GM12878 (cell line): ENCODE data around the gene F7. TPM values are rescaled to one million over a fixed set of nuclear protein-coding genes. Genes with fewer than 3 reads are reported as not detected.

Experiments
- ATAC-seq: fragments of 200-7000 bp; cut with Tn5 transposase; 3 replicates; pipeline ENCODE4 v1.9.1; 2020; ENCODE audit warnings: mild to moderate bottlenecking, moderate library complexity
- BruUV-seq: library from RNA; stranded (reverse); fragments of 400-500 nt; replicated peaks from 2 replicates; lab custom pipeline; 2021; lab: Mats Ljungman, UMichigan
- CTCF ChIA-PET: fragments of 300-600 bp; sonication (Branson Sonifier 250); formaldehyde crosslinking; extraction: SDS; loops from one replicate; lab custom pipeline; 2021; ENCODE audit warnings: inconsistent platforms; lab: Yijun Ruan, JAX
- POLR2A ChIA-PET: fragments of 350-600 bp; formaldehyde crosslinking; extraction: SDS; loops from one replicate; lab custom pipeline; 2021; ENCODE audit warnings: inconsistent platforms; lab: Charles Lee
- RAD21 ChIA-PET: fragments of 300-600 bp; sonication (Branson Sonifier 250); formaldehyde crosslinking; loops from one replicate; lab custom pipeline; 2023; ENCODE audit warnings: antibody characterized with exemption; ENCODE audit not compliant: unreplicated experiment; lab: Charles Lee
- SMC1A ChIA-PET: fragments of 300-600 bp; sonication (Branson Sonifier 250); formaldehyde crosslinking; loops from one replicate; lab custom pipeline; 2023; ENCODE audit not compliant: unreplicated experiment, uncharacterized antibody; lab: Charles Lee
- DNase-seq: peaks from one replicate; pipeline ENCODE4 v3.0.0-alpha.2; 2011; ENCODE audit warnings: low read depth, low spot score
- FAIRE-seq: peaks from 3 replicates; lab custom pipeline; 2011; peaks lifted over from hg19 to GRCh38; lab: Jason Lieb, UNC
- H2AFZ ChIP-seq: 2 replicates; pipeline ENCODE4 v1.6.0; 2011; ENCODE audit warnings: low read depth, low read length, control low read depth; ENCODE audit not compliant: control insufficient read depth
- H3K27ac ChIP-seq: 2 replicates; pipeline ENCODE4 v1.5.1; 2011; ENCODE audit warnings: control low read depth; ENCODE audit not compliant: control insufficient read depth, insufficient read depth
- H3K27me3 ChIP-seq, 2 experiments: replicated peaks in 1 of 2; 2 replicates each; pipeline versions ENCODE4 v1.6.0 to v1.6.1; 2011; ENCODE audit warnings: low read length in 1 of 2; ENCODE audit not compliant: control insufficient read depth in 2 of 2, insufficient read depth in 2 of 2
- H3K36me3 ChIP-seq, 2 experiments: 2 replicates each; pipeline ENCODE4 v1.5.1; 2011; ENCODE audit warnings: low read length in 1 of 2; ENCODE audit not compliant: control insufficient read depth in 2 of 2, insufficient read depth in 2 of 2
- H3K4me1 ChIP-seq: 2 replicates; pipeline ENCODE4 v1.6.1; 2011; ENCODE audit warnings: mild to moderate bottlenecking, low read length, moderate library complexity, mixed read lengths; ENCODE audit not compliant: control insufficient read depth, insufficient read depth
- H3K4me2 ChIP-seq: 2 replicates; pipeline ENCODE4 v1.6.0; 2011; ENCODE audit warnings: control low read depth; ENCODE audit not compliant: control insufficient read depth, insufficient read depth
- H3K4me3 ChIP-seq: fragments of 200-600 bp; sonication (generic); 2 replicates; pipeline ENCODE4 v1.5.1; 2016
- H3K79me2 ChIP-seq: 2 replicates; pipeline ENCODE4 v1.6.0; 2011; ENCODE audit warnings: low read length; ENCODE audit not compliant: control insufficient read depth, insufficient read depth
- H3K9ac ChIP-seq: 2 replicates; pipeline ENCODE4 v1.8.0; 2011; ENCODE audit warnings: low read length, control low read depth, mixed read lengths; ENCODE audit not compliant: control insufficient read depth, insufficient read depth
- H3K9me3 ChIP-seq: replicated peaks from 3 replicates; pipeline ENCODE4 v1.5.1; 2011; ENCODE audit warnings: mild to moderate bottlenecking, low read length; ENCODE audit not compliant: control insufficient read depth, insufficient read depth
- H4K20me1 ChIP-seq: 2 replicates; pipeline ENCODE4 v1.6.0; 2011; ENCODE audit not compliant: control insufficient read depth, insufficient read depth
- CBX3 ChIP-seq: fragments of 200-600 bp; sonication (generic); IDR thresholded peaks from 2 replicates; pipeline ENCODE4 v1.6.1; 2016; ENCODE audit warnings: low read depth, borderline replicate concordance
- MAX ChIP-seq: IDR thresholded peaks from 2 replicates; pipeline ENCODE4 v1.6.1; 2012; ENCODE audit warnings: low read depth, low read length, improper control_type of control experiment
- MEF2B ChIP-seq: fragments of 450-650 bp; IDR thresholded peaks from 2 replicates; pipeline ENCODE4 v1.6.1; 2018; ENCODE audit warnings: mild to moderate bottlenecking, moderate library complexity; ENCODE audit not compliant: partially characterized antibody, poor library complexity, severe bottlenecking
- MTA2 ChIP-seq: fragments of 450-650 bp; IDR thresholded peaks from 2 replicates; pipeline ENCODE4 v1.6.1; 2016; ENCODE audit warnings: low read depth, mild to moderate bottlenecking, moderate library complexity
- NFIC ChIP-seq: IDR thresholded peaks from 2 replicates; pipeline ENCODE4 v1.6.1; 2012; ENCODE audit warnings: low read depth, mild to moderate bottlenecking, inconsistent platforms, low read length, moderate library complexity
- POLR2AphosphoS5 ChIP-seq: IDR thresholded peaks from 2 replicates; pipeline ENCODE4 v1.6.1; 2011; ENCODE audit warnings: mild to moderate bottlenecking, low read length, inconsistent platforms
- PRDM15 ChIP-seq: fragments of 450-650 bp; formaldehyde crosslinking; IDR thresholded peaks from 2 replicates; pipeline ENCODE4 v1.4.0; 2020; ENCODE audit warnings: mild to moderate bottlenecking, moderate library complexity
- SREBF1 ChIP-seq: IDR thresholded peaks from 2 replicates; pipeline ENCODE4 v1.6.1; 2012; ENCODE audit warnings: mild to moderate bottlenecking, low read length
- SUPT20H ChIP-seq: IDR thresholded peaks from 2 replicates; pipeline ENCODE4 v1.6.1; 2011; ENCODE audit warnings: low read depth, mild to moderate bottlenecking, low read length, moderate library complexity, borderline replicate concordance; ENCODE audit not compliant: control insufficient read depth
- ZBTB11 ChIP-seq: fragments of 450-650 bp; formaldehyde crosslinking; IDR thresholded peaks from 2 replicates; pipeline ENCODE4 v1.5.0; 2022; ENCODE audit warnings: mild to moderate bottlenecking, missing genetic modification characterization
- ZNF384 ChIP-seq: IDR thresholded peaks from 2 replicates; pipeline ENCODE4 v1.6.1; 2012; ENCODE audit warnings: low read depth, mild to moderate bottlenecking, low read length, improper control_type of control experiment, borderline replicate concordance
- ZNF622 ChIP-seq: fragments of 450-650 bp; IDR thresholded peaks from 2 replicates; pipeline ENCODE4 v1.6.1; 2017; ENCODE audit warnings: mild to moderate bottlenecking, inconsistent platforms
- ZZZ3 ChIP-seq: IDR thresholded peaks from 2 replicates; pipeline ENCODE4 v1.6.1; 2011; ENCODE audit warnings: low read depth; ENCODE audit not compliant: control insufficient read depth, insufficient read length
- WGBS: methylation state at CpG from one replicate; pipeline ENCODE4 v1.1.6; 2016; ENCODE audit warnings: low lambda C conversion rate; ENCODE audit not compliant: insufficient replicate concordance, insufficient coverage; ENCODE audit errors: missing lambda C conversion rate; 5-methylcytosine and 5-hydroxymethylcytosine counted together
- in situ Hi-C: fragments of 300-500 bp; cut with MboI; formaldehyde crosslinking; loops from 9 replicates; pipeline ENCODE4 v1.14.3; 2018; ENCODE audit warnings: mixed read lengths
- intact Hi-C: fragments of 100-400 bp; cut with micrococcal nuclease; formaldehyde crosslinking; loops from one replicate; pipeline ENCODE4 v1.14.2; 2022; ENCODE audit not compliant: unreplicated experiment
- polyA plus RNA-seq, 11 experiments: library from polyadenylated mRNA; depleted of rRNA in 4 of 11; unstranded in 6 of 11; stranded (reverse) in 5 of 11; fragments of >200 nt; fragmentation: Nextera tagmentation in 4 of 11; fragmentation: Illumina TruSeq in 1 of 11; extraction: Ambion mirVana in 4 of 11; extraction: Trizol in 1 of 11; gene quantifications; 1 replicate in 1 of 11; 2 replicates in 10 of 11; pipeline versions ENCODE4 v1.2.1 to v1.2.3, GENCODE V29; 2011 to 2016; ENCODE audit warnings: inconsistent platforms in 2 of 11, missing spikeins in 2 of 11, low read depth in 1 of 11
- total RNA-seq, 4 experiments: library from RNA; depleted of rRNA in 3 of 4; stranded (reverse); fragments of >200 nt in 3 of 4; fragmentation: Illumina TruSeq in 1 of 4; extraction: Trizol in 1 of 4; gene quantifications; 2 replicates each; pipeline versions ENCODE4 v1.2.1 to v1.2.3, GENCODE V29; 2013 to 2021

Gene F7
- total and polyA plus RNA-seq, 10 of the 15 experiments (the other 5 are each of a cell fraction or from before 2014, with no cell fraction given): not detected

- no peak overlapping the region for H3K4me3 ChIP-seq
- H3K4me1 ChIP-seq: no peaks in the 10 kb centered on the region
- FAIRE-seq: no peak
- ChIA-PET SMC1A (no interaction called here), POLR2A (no interaction called here), CTCF (no interaction called here), RAD21 (no interaction called here)
- H3K9ac ChIP-seq: no peak overlapping the region
- 60% methylated on average over 40 of the region's 40 CpGs for WGBS
- H3K4me2 ChIP-seq: no peak overlapping the region
- no peak overlapping the region for H2AFZ ChIP-seq
- H3K27me3 ChIP-seq: no peaks in the 10 kb centered on the region
- ATAC-seq: no peak
- no peaks in the 10 kb centered on the region for H3K36me3 ChIP-seq
- H3K79me2 ChIP-seq: no peaks in the 10 kb centered on the region
- in situ Hi-C loops: no loop called here
- no TSS peak for BruUV-seq
- H4K20me1 ChIP-seq: no peaks in the 10 kb centered on the region
- H3K27ac ChIP-seq: no peak overlapping the region
- intact Hi-C loops: no loop called here
- DNase-seq: no peak
- no peaks in the 10 kb centered on the region for H3K9me3 ChIP-seq
- TF ChIP-seq ZZZ3: no peak
- TF ChIP-seq MEF2B: no peak
- no peak for TF ChIP-seq ZNF622
- TF ChIP-seq SREBF1: no peak
- TF ChIP-seq ZBTB11: no peak
- TF ChIP-seq ZNF384: no peak
- no peak for TF ChIP-seq MAX
- no peak for TF ChIP-seq MTA2
- no peak for TF ChIP-seq PRDM15 (CRISPR knock-in tag)
- TF ChIP-seq NFIC: no peak
- no peak for TF ChIP-seq POLR2AphosphoS5
- TF ChIP-seq SUPT20H: no peak
- TF ChIP-seq CBX3: no peak
Measured at GRCh38 chr13:113087923-113088690, 17.5 kb upstream of the F7 start.
